ENCODE results near the gene CKAP5.

Gene CKAP5

DNA sequence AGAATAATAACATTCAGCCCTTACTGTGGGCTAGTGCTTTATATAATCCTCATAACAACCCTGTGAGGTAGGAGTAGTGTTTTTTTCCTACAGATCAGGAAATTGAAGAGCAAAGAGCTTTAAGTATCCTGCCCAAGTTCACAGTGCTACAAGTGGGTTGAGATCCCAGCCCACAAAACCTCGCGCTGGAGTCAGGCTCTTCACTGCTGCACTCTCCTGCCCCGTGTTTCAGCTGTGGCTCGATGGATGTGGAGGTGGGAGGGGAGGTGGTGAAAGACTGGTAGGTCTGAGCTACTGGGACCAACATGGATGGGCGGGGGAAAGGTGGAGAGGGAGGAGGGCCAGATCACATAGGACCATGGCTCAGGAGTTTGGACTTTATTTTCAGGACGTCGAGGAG is 139.2 kb downstream of the CKAP5 start:
- no peak for ATAC-seq

DNA sequence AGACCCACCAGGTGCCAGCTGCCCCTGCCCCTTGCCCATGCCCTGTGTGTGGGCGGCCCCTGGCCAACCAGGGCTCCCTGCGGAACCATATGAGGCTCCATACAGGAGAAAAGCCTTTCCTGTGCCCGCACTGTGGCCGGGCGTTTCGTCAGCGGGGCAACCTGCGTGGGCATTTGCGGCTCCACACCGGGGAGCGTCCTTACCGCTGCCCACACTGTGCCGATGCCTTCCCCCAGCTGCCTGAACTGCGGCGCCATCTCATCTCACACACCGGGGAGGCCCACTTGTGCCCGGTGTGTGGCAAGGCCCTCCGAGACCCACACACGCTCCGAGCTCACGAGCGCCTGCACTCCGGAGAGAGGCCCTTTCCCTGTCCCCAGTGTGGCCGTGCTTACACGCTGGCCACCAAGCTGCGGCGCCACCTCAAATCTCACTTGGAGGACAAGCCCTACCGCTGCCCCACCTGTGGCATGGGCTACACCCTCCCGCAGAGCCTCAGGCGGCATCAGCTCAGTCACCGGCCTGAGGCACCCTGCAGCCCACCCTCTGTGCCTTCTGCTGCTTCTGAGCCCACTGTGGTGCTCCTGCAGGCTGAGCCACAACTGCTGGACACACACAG is 140.9 kb downstream of the CKAP5 start:
- ATAC-seq, result no peak
- TF ChIP-seq ISL1 (CRISPR knock-in tag; IDR thresholded peaks at IDR 0.05) (no peak), TOX (CRISPR knock-in tag; IDR thresholded peaks at IDR 0.05; ENCODE audit: borderline replicate concordance) (no peak)

More for the DNA sequence above, 139.2 kb downstream of the CKAP5 start:
- TF ChIP-seq ZC3H10 (CRISPR knock-in tag; IDR thresholded peaks at IDR 0.05), result no peak
- TF ChIP-seq, protein P1, sequence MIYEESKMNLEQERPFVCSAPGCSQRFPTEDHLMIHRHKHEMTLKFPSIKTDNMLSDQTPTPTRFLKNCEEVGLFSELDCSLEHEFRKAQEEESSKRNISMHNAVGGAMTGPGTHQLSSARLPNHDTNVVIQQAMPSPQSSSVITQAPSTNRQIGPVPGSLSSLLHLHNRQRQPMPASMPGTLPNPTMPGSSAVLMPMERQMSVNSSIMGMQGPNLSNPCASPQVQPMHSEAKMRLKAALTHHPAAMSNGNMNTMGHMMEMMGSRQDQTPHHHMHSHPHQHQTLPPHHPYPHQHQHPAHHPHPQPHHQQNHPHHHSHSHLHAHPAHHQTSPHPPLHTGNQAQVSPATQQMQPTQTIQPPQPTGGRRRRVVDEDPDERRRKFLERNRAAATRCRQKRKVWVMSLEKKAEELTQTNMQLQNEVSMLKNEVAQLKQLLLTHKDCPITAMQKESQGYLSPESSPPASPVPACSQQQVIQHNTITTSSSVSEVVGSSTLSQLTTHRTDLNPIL (CRISPR knock-in tag; IDR thresholded peaks at IDR 0.05; ENCODE audit: low read depth), result no peak
- no peak for TF ChIP-seq RARB (CRISPR knock-in tag; IDR thresholded peaks at IDR 0.05)
- no peak for TF ChIP-seq CSDC2 (CRISPR knock-in tag; IDR thresholded peaks at IDR 0.05)
- no peak for TF ChIP-seq TSHZ2 (CRISPR knock-in tag; IDR thresholded peaks at IDR 0.05)
- TF ChIP-seq ZNF565 (CRISPR knock-in tag; conservative IDR thresholded peaks at IDR 0.05; ENCODE audit: low read depth), result no peak
- no peak for TF ChIP-seq TCF4 (CRISPR knock-in tag; IDR thresholded peaks at IDR 0.05; ENCODE audit: borderline replicate concordance)

- no peak for TF ChIP-seq PPARA (CRISPR knock-in tag; IDR thresholded peaks at IDR 0.05; ENCODE audit: borderline replicate concordance)
- no peak for TF ChIP-seq ESRRG (CRISPR knock-in tag; IDR thresholded peaks at IDR 0.05)
- TF ChIP-seq GLIS3 (CRISPR knock-in tag; IDR thresholded peaks at IDR 0.05), result no peak
- TF ChIP-seq ZNF70 (CRISPR knock-in tag; IDR thresholded peaks at IDR 0.05), result no peak
- no peak for TF ChIP-seq ZC3H10 (CRISPR knock-in tag; IDR thresholded peaks at IDR 0.05)
- no peak for TF ChIP-seq BACH2 (CRISPR knock-in tag; IDR thresholded peaks at IDR 0.05; ENCODE audit: borderline replicate concordance)
- TF ChIP-seq SNAI2 (CRISPR knock-in tag; IDR thresholded peaks at IDR 0.05), result no peak
- TF ChIP-seq, protein P2, sequence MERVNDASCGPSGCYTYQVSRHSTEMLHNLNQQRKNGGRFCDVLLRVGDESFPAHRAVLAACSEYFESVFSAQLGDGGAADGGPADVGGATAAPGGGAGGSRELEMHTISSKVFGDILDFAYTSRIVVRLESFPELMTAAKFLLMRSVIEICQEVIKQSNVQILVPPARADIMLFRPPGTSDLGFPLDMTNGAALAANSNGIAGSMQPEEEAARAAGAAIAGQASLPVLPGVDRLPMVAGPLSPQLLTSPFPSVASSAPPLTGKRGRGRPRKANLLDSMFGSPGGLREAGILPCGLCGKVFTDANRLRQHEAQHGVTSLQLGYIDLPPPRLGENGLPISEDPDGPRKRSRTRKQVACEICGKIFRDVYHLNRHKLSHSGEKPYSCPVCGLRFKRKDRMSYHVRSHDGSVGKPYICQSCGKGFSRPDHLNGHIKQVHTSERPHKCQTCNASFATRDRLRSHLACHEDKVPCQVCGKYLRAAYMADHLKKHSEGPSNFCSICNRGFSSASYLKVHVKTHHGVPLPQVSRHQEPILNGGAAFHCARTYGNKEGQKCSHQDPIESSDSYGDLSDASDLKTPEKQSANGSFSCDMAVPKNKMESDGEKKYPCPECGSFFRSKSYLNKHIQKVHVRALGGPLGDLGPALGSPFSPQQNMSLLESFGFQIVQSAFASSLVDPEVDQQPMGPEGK (CRISPR knock-in tag; IDR thresholded peaks at IDR 0.05; ENCODE audit: borderline replicate concordance), result no peak
- TF ChIP-seq OSR1 (CRISPR knock-in tag; IDR thresholded peaks at IDR 0.05), result no peak
- TF ChIP-seq TCF4 (CRISPR knock-in tag; IDR thresholded peaks at IDR 0.05; ENCODE audit: borderline replicate concordance), result no peak
- no peak for TF ChIP-seq ZNF565 (CRISPR knock-in tag; conservative IDR thresholded peaks at IDR 0.05; ENCODE audit: low read depth)
- TF ChIP-seq TOX (CRISPR knock-in tag; IDR thresholded peaks at IDR 0.05; ENCODE audit: borderline replicate concordance), result no peak
- peak; percentile 9 for ATAC-seq
Observed at GRCh38 chr11:46701078-46701654, 144.9 kb downstream of the CKAP5 start.

GRCh38 chr11:46700241-46701077 is 145.6 kb downstream of the CKAP5 start, which contains the start of the genes ARHGAP1 and ZNF408:
ARHGAP1 (minus strand) TSS chr11:46700619; CDS start chr11:46696107, 4,512 bp downstream.
ZNF408 (plus strand) TSS chr11:46701031; CDS start chr11:46701048, 17 bp downstream.
- TF ChIP-seq, protein P3, sequence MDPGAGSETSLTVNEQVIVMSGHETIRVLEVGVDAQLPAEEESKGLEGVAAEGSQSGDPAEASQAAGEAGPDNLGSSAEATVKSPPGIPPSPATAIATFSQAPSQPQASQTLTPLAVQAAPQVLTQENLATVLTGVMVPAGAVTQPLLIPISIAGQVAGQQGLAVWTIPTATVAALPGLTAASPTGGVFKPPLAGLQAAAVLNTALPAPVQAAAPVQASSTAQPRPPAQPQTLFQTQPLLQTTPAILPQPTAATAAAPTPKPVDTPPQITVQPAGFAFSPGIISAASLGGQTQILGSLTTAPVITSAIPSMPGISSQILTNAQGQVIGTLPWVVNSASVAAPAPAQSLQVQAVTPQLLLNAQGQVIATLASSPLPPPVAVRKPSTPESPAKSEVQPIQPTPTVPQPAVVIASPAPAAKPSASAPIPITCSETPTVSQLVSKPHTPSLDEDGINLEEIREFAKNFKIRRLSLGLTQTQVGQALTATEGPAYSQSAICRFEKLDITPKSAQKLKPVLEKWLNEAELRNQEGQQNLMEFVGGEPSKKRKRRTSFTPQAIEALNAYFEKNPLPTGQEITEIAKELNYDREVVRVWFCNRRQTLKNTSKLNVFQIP (CRISPR knock-in tag; IDR thresholded peaks at IDR 0.05; ENCODE audit: borderline replicate concordance, low read depth), result peak; percentile 86; the same call in 1 of the 2 replicates
- TF ChIP-seq BACH2 (CRISPR knock-in tag; IDR thresholded peaks at IDR 0.05; ENCODE audit: borderline replicate concordance), result no peak
- ATAC-seq, result peak; percentile 92
